Esophagus squamous epithelium (tissue), 5 donors: ENCODE results near the gene XCL1. TPM values are rescaled to one million over a fixed set of nuclear protein-coding genes. Genes with fewer than 3 reads are reported as not detected.

ENCODE experiments used
- DNase-seq: peaks from one replicate; lab custom pipeline; 2025; lab: John Stamatoyannopoulos, UW
- H3K27ac ChIP-seq, 4 donors: fragments of 200-600 bp; sonication (generic); one replicate each; pipeline ENCODE4 v1.5.1; 2016 to 2019; ENCODE audit warnings: mild to moderate bottlenecking in 1 of 4
- H3K27me3 ChIP-seq, 4 donors: fragments of 200-600 bp; sonication (generic); 1 replicate in 3 of 4; 2 replicates in 1 of 4; pipeline versions ENCODE4 v1.5.1 to v1.6.0; 2017 to 2021; ENCODE audit warnings: antibody characterized with exemption in 1 of 4
- H3K36me3 ChIP-seq, 3 donors: fragments of 200-600 bp; sonication (generic); one replicate each; pipeline ENCODE4 v1.5.1; 2016 to 2019
- H3K4me1 ChIP-seq, 3 donors: fragments of 200-600 bp; sonication (generic); one replicate each; pipeline ENCODE4 v1.5.1; 2017 to 2019
- H3K4me3 ChIP-seq, 4 donors: fragments of 200-600 bp; sonication (generic); 1 replicate in 3 of 4; 2 replicates in 1 of 4; pipeline ENCODE4 v1.5.1; 2016 to 2019; ENCODE audit warnings: mild to moderate bottlenecking in 2 of 4, moderate library complexity in 1 of 4
- H3K9me3 ChIP-seq, 3 donors: fragments of 200-600 bp; sonication (generic); one replicate each; pipeline ENCODE4 v1.5.1; 2016 to 2019
- CTCF ChIP-seq, 6 experiments: fragments of 450-650 bp in 4 of 6; fragments of 200-600 bp in 2 of 6; sonication (generic) in 2 of 6; IDR thresholded peaks; one replicate each; pipeline ENCODE4 v1.5.1; 2016 to 2019; ENCODE audit warnings: antibody characterized with exemption in 6 of 6, mild to moderate bottlenecking in 4 of 6, moderate library complexity in 4 of 6
- POLR2A ChIP-seq, 4 donors: fragments of 450-650 bp; IDR thresholded peaks; one replicate each; pipeline ENCODE4 v1.6.1; 2017; ENCODE audit warnings: antibody characterized with exemption in 4 of 4, mild to moderate bottlenecking in 4 of 4, moderate library complexity in 3 of 4
- WGBS, 2 donors: methylation state at CpG; one replicate each; pipeline ENCODE4 v1.1.5; 2018; 5-methylcytosine and 5-hydroxymethylcytosine counted together
- intact Hi-C: fragments of 100-400 bp; cut with DNase I; formaldehyde crosslinking; loops from one replicate; pipeline ENCODE4 v1.15.0; 2022
- total RNA-seq, 4 donors: library from RNA; depleted of rRNA; stranded (reverse); fragments of >200 nt; gene quantifications; one replicate each; pipeline ENCODE4 v1.1.0, GENCODE V29; 2016
- donor health status: DM: yes; HTN: yes; CAD: no.

The XCL1 gene
- total RNA-seq, 4 donors from 2014 or later, result 0.76 TPM; not detected in 3

GRCh38 chr1:168613691-168614231, 37.4 kb downstream of the XCL1 start:
- WGBS, 2 donors, result 49 to 52% methylated on average over 8 of the region's 8 CpGs
- H3K27ac ChIP-seq, result peak overlapping the region in 3 of 4 donors; percentile 39 to 57 (median 44)
- H3K27me3 ChIP-seq, result no peaks in the 10 kb centered on the region
- H3K4me3 ChIP-seq, result no peak overlapping the region
- no peaks in the 10 kb centered on the region for H3K36me3 ChIP-seq
- no peaks in the 10 kb centered on the region for H3K9me3 ChIP-seq
- no peak for TF ChIP-seq CTCF (IDR thresholded peaks at IDR 0.05)
- TF ChIP-seq POLR2A (IDR thresholded peaks at IDR 0.05), result no peak
- peaks cover 0 to 29% (median 4%) of the 10 kb centered on the region in 3 donors for H3K4me1 ChIP-seq
- DNase-seq, result no peak
- intact Hi-C loops, result no loop called here

GRCh38 chr1:168614235-168614634, 37.8 kb downstream of the XCL1 start:
- Histone ChIP-seq H3K36me3 (no peaks in the 10 kb centered on the region), H3K27ac (peak overlapping the region in 3 of 4 donors; percentile 39 to 57 (median 44)), H3K4me3 (no peak overlapping the region), H3K4me1 (peaks cover 0 to 25% (median 4%) of the 10 kb centered on the region in 3 donors), H3K27me3 (no peaks in the 10 kb centered on the region), H3K9me3 (no peaks in the 10 kb centered on the region)
- DNase-seq, result no peak
- TF ChIP-seq CTCF (IDR thresholded peaks at IDR 0.05) (no peak), POLR2A (IDR thresholded peaks at IDR 0.05) (no peak)
- 68 to 82% methylated on average over 7 to 8 of the region's 8 CpGs for WGBS, 2 donors
- intact Hi-C loops, result no loop called here

- Histone ChIP-seq H3K4me1 (peaks cover 0 to 17% (median 4%) of the 10 kb centered on the region in 3 donors), H3K27ac (no peak overlapping the region), H3K4me3 (no peak overlapping the region), H3K27me3 (no peaks in the 10 kb centered on the region), H3K36me3 (no peaks in the 10 kb centered on the region), H3K9me3 (no peaks in the 10 kb centered on the region)
- no peak for DNase-seq
- WGBS, 2 donors, result 72 to 77% methylated on average over 2 of the region's 2 CpGs
- TF ChIP-seq POLR2A (IDR thresholded peaks at IDR 0.05) (no peak), CTCF (IDR thresholded peaks at IDR 0.05) (no peak)
- intact Hi-C loops, result no loop called here
These were observed 39.6 kb downstream of the XCL1 start for GRCh38 chr1:168615965-168616364.

GRCh38 chr1:168617974-168618750, 41.8 kb downstream of the XCL1 start:
- 56 to 65% methylated on average over 5 of the region's 5 CpGs for WGBS, 2 donors
- no peak for DNase-seq
- Histone ChIP-seq H3K36me3 (no peaks in the 10 kb centered on the region), H3K27ac (no peak overlapping the region), H3K27me3 (no peaks in the 10 kb centered on the region), H3K9me3 (no peaks in the 10 kb centered on the region), H3K4me3 (no peak overlapping the region), H3K4me1 (peaks cover 0 to 17% (median 4%) of the 10 kb centered on the region in 3 donors)
- TF ChIP-seq CTCF (IDR thresholded peaks at IDR 0.05), result no peak
- no peak for TF ChIP-seq POLR2A (IDR thresholded peaks at IDR 0.05)
- intact Hi-C loops, result no loop called here

- H3K4me3 ChIP-seq, result no peak overlapping the region
- DNase-seq, result no peak
- peaks cover 0 to 13% (median 3%) of the 10 kb centered on the region in 3 donors for H3K4me1 ChIP-seq
- intact Hi-C loops, result no loop called here
- H3K27me3 ChIP-seq, result no peaks in the 10 kb centered on the region
- no peak for TF ChIP-seq CTCF (IDR thresholded peaks at IDR 0.05)
- TF ChIP-seq POLR2A (IDR thresholded peaks at IDR 0.05), result no peak
- H3K9me3 ChIP-seq, result no peaks in the 10 kb centered on the region
- no peak overlapping the region for H3K27ac ChIP-seq
- 54 to 63% methylated on average over 2 of the region's 2 CpGs for WGBS, 2 donors
- H3K36me3 ChIP-seq, result no peaks in the 10 kb centered on the region
These were observed 42.5 kb downstream of the XCL1 start for GRCh38 chr1:168618886-168619285.
